ENCODE data around the gene INTS13. TPM values are rescaled to one million over a fixed set of nuclear protein-coding genes. Genes with fewer than 3 reads are reported as not detected.

Gene INTS13
- total and polyA plus RNA-seq, 2 of the 8 experiments (the other 6 are each of a cell fraction or from before 2014, with no cell fraction given): 20.5 to 58.2 TPM

DNA sequence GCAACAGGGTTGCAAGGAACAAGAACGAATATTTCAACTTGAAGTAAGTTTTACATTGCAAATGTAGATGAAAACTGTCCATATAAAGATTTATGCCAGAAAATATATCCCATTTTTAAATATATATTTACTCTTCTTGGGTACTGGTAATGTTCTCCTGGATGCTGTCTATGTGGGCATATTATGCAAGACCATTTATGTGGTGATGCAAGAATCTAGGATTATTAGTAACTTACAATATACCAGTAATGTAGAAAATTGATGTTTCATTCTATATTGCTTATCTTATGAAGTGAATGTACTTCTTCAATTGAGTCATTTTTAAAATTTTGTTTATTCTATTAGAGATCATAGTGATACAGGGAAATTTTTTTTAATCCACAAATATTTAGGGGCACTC is 25.6 kb upstream of the INTS13 start (continued):
- TF ChIP-seq HDAC2 (IDR thresholded peaks at IDR 0.05; ENCODE audit: borderline replicate concordance in 1 of 2, low read depth in 2 of 2, low read length in 2 of 2): no peak
- TF ChIP-seq RFX5 (IDR thresholded peaks at IDR 0.05; ENCODE audit: borderline replicate concordance, low read depth, low read length): no peak
- no peak for TF ChIP-seq KDM4A (IDR thresholded peaks at IDR 0.05; ENCODE audit: low read depth, low read length, severe bottlenecking)
- no peak for TF ChIP-seq POLR2A (IDR thresholded peaks at IDR 0.05; ENCODE audit: control extremely low read depth in 1 of 2, low read depth in 2 of 2, low read length in 2 of 2)
- no peak for TF ChIP-seq SP1 (IDR thresholded peaks at IDR 0.05; ENCODE audit: low read depth, low read length)
- TF ChIP-seq EP300 (IDR thresholded peaks at IDR 0.05; ENCODE audit: borderline replicate concordance in 1 of 2, low read depth in 2 of 2, low read length in 2 of 2): no peak
- TF ChIP-seq, protein P1, sequence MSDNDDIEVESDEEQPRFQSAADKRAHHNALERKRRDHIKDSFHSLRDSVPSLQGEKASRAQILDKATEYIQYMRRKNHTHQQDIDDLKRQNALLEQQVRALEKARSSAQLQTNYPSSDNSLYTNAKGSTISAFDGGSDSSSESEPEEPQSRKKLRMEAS (IDR thresholded peaks at IDR 0.05): no peak
- no peak for TF ChIP-seq POU5F1 (IDR thresholded peaks at IDR 0.05; ENCODE audit: low read depth, low read length)
- TF ChIP-seq, protein P2, sequence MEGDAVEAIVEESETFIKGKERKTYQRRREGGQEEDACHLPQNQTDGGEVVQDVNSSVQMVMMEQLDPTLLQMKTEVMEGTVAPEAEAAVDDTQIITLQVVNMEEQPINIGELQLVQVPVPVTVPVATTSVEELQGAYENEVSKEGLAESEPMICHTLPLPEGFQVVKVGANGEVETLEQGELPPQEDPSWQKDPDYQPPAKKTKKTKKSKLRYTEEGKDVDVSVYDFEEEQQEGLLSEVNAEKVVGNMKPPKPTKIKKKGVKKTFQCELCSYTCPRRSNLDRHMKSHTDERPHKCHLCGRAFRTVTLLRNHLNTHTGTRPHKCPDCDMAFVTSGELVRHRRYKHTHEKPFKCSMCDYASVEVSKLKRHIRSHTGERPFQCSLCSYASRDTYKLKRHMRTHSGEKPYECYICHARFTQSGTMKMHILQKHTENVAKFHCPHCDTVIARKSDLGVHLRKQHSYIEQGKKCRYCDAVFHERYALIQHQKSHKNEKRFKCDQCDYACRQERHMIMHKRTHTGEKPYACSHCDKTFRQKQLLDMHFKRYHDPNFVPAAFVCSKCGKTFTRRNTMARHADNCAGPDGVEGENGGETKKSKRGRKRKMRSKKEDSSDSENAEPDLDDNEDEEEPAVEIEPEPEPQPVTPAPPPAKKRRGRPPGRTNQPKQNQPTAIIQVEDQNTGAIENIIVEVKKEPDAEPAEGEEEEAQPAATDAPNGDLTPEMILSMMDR (IDR thresholded peaks at IDR 0.05; ENCODE audit: control extremely low read depth in 1 of 3, insufficient read depth in 1 of 3, low read depth in 1 of 3, low read length in 3 of 3): no peak
